Sigmoid colon (tissue), 7 donors: ENCODE data around the gene LIMA1. TPM values are rescaled to one million over a fixed set of nuclear protein-coding genes. Genes with fewer than 3 reads are reported as not detected.
"Not testable (repeated sequence)": the region's sequence is repeated elsewhere in the genome, so short reads cannot be mapped to it uniquely, and the experiment has no call there.

ENCODE experiments used
- DNase-seq: peaks from one replicate; pipeline ENCODE4 v3.0.0-alpha.2; 2019
- H3K27ac ChIP-seq, 4 donors: fragments of 200-600 bp; sonication (generic); one replicate each; pipeline ENCODE4 v1.5.1; 2016 to 2019; ENCODE audit warnings: mild to moderate bottlenecking in 1 of 4
- H3K27me3 ChIP-seq, 3 donors: fragments of 200-600 bp; sonication (generic); one replicate each; pipeline ENCODE4 v1.5.1; 2019; ENCODE audit warnings: mild to moderate bottlenecking in 1 of 3
- H3K36me3 ChIP-seq, 4 donors: fragments of 200-600 bp; sonication (generic); one replicate each; pipeline ENCODE4 v1.5.1; 2016 to 2019
- H3K4me1 ChIP-seq, 4 donors: fragments of 200-600 bp; sonication (generic); one replicate each; pipeline ENCODE4 v1.5.1; 2017 to 2019
- H3K4me3 ChIP-seq, 4 donors: fragments of 200-600 bp; sonication (generic); one replicate each; pipeline ENCODE4 v1.5.1; 2017 to 2019; ENCODE audit warnings: mild to moderate bottlenecking in 2 of 4, moderate library complexity in 1 of 4
- H3K9me3 ChIP-seq, 4 donors: fragments of 200-600 bp in 3 of 4; sonication (generic) in 3 of 4; one replicate each; pipeline versions ENCODE4 v1.5.1 to v1.6.1; 2013 to 2019
- CTCF ChIP-seq, 4 experiments: fragments of 450-650 bp in 3 of 4; fragments of 200-600 bp in 1 of 4; IDR thresholded peaks; one replicate each; pipeline ENCODE4 v1.5.1; 2016 to 2019; ENCODE audit warnings: antibody characterized with exemption in 4 of 4, mild to moderate bottlenecking in 3 of 4, moderate library complexity in 2 of 4
- EP300 ChIP-seq, 4 donors: sonication (generic); formaldehyde crosslinking; IDR thresholded peaks; one replicate each; pipeline ENCODE4 v1.6.1; 2017; ENCODE audit warnings: antibody characterized with exemption in 4 of 4
- POLR2A ChIP-seq, 2 donors: fragments of 450-650 bp; IDR thresholded peaks; one replicate each; pipeline ENCODE4 v1.6.1; 2016; ENCODE audit warnings: antibody characterized with exemption in 2 of 2, mild to moderate bottlenecking in 2 of 2, moderate library complexity in 2 of 2
- POLR2AphosphoS5 ChIP-seq, 4 donors: sonication (generic); formaldehyde crosslinking; IDR thresholded peaks; one replicate each; pipeline ENCODE4 v1.6.1; 2017; ENCODE audit warnings: antibody characterized with exemption in 4 of 4
- WGBS, 2 donors: extraction: QIAGEN DNeasy Blood & Tissue Kit; methylation state at CpG; one replicate each; pipeline ENCODE4 v1.1.7; 2013; 5-methylcytosine and 5-hydroxymethylcytosine counted together
- intact Hi-C: fragments of 100-400 bp; cut with DNase I; formaldehyde crosslinking; loops from one replicate; pipeline ENCODE4 v1.15.1; 2023
- polyA plus RNA-seq, 3 donors: library from polyadenylated mRNA; stranded (reverse); fragments of 200-250 nt; gene quantifications; one replicate each; pipeline ENCODE4 v1.2.3, GENCODE V29; 2013
- total RNA-seq, 4 donors: library from RNA; depleted of rRNA; stranded (reverse); fragments of >200 nt; gene quantifications; one replicate each; pipeline ENCODE4 v1.1.0, GENCODE V29; 2016
- donor health status: healthy with polysubstance abuse.
- donor health status: Bipolar disorder and iron deficiency.
- donor health status: healthy.

Gene LIMA1
- total and polyA plus RNA-seq, 7 donors, result 39.7 to 181 (median 108) TPM

GRCh38 chr12:50325890-50326391 lies 42.6 kb upstream of the LIMA1 start:
- Histone ChIP-seq H3K4me1 (peaks cover 0 to 6% (median 3%) of the 10 kb centered on the region in 4 donors), H3K27ac (no peak overlapping the region), H3K36me3 (no peaks in the 10 kb centered on the region), H3K4me3 (no peak overlapping the region), H3K9me3 (no peaks in the 10 kb centered on the region), H3K27me3 (no peaks in the 10 kb centered on the region)
- no peak for DNase-seq
- TF ChIP-seq POLR2A (IDR thresholded peaks at IDR 0.05) (no peak), POLR2AphosphoS5 (IDR thresholded peaks at IDR 0.05) (no peak)
- WGBS, 2 donors, result 52 to 71% methylated on average over 5 of the region's 5 CpGs
- intact Hi-C loops, result no loop called here

GRCh38 chr12:50324770-50325169 lies 41.5 kb upstream of the LIMA1 start:
- H3K27me3 ChIP-seq, H3K27ac ChIP-seq, H3K36me3 ChIP-seq, intact Hi-C loops, DNase-seq, H3K4me3 ChIP-seq, H3K9me3 ChIP-seq, H3K4me1 ChIP-seq: not testable (repeated sequence)
- WGBS, 2 donors, result 39 to 83% methylated on average over 4 of the region's 4 CpGs

- H3K27ac ChIP-seq, H3K4me3 ChIP-seq, H3K36me3 ChIP-seq, H3K27me3 ChIP-seq, DNase-seq, H3K9me3 ChIP-seq, intact Hi-C loops, H3K4me1 ChIP-seq: not testable (repeated sequence)
- 95 to 98% methylated on average over 7 of the region's 7 CpGs for WGBS, 2 donors
These were observed 40.8 kb upstream of the LIMA1 start for GRCh38 chr12:50324077-50324476.

GRCh38 chr12:50322206-50322605 lies 38.9 kb upstream of the LIMA1 start:
- Histone ChIP-seq H3K4me3 (no peak overlapping the region), H3K4me1 (peaks cover 0 to 6% (median 3%) of the 10 kb centered on the region in 4 donors), H3K27me3 (no peaks in the 10 kb centered on the region), H3K9me3 (no peaks in the 10 kb centered on the region), H3K36me3 (no peaks in the 10 kb centered on the region), H3K27ac (no peak overlapping the region)
- WGBS, 2 donors, result 63 to 92% methylated on average over 3 of the region's 3 CpGs
- DNase-seq, result no peak
- intact Hi-C loops, result no loop called here
- TF ChIP-seq EP300 (IDR thresholded peaks at IDR 0.05) (no peak), POLR2AphosphoS5 (IDR thresholded peaks at IDR 0.05) (no peak), CTCF (IDR thresholded peaks at IDR 0.05) (no peak), POLR2A (IDR thresholded peaks at IDR 0.05) (no peak)

GRCh38 chr12:50317203-50317602 lies 33.9 kb upstream of the LIMA1 start:
- Histone ChIP-seq H3K27me3 (no peaks in the 10 kb centered on the region), H3K9me3 (no peaks in the 10 kb centered on the region), H3K4me3 (no peak overlapping the region), H3K36me3 (no peaks in the 10 kb centered on the region), H3K4me1 (no peaks in the 10 kb centered on the region), H3K27ac (no peak overlapping the region)
- intact Hi-C loops, result loop anchor here (10.0 kb wide), 1 partner anchor 242 kb away; no protein-coding TSS in a partner anchor
- DNase-seq, result no peak
- 52 to 83% methylated on average over 1 of the region's 1 CpG for WGBS, 2 donors
- TF ChIP-seq CTCF (IDR thresholded peaks at IDR 0.05) (no peak), POLR2AphosphoS5 (IDR thresholded peaks at IDR 0.05) (no peak), EP300 (IDR thresholded peaks at IDR 0.05) (no peak), POLR2A (IDR thresholded peaks at IDR 0.05) (no peak)

- TF ChIP-seq POLR2A (IDR thresholded peaks at IDR 0.05), result no peak
- no peak for TF ChIP-seq EP300 (IDR thresholded peaks at IDR 0.05)
- TF ChIP-seq POLR2AphosphoS5 (IDR thresholded peaks at IDR 0.05), result no peak
- TF ChIP-seq CTCF (IDR thresholded peaks at IDR 0.05), result no peak
- H3K36me3 ChIP-seq, result no peaks in the 10 kb centered on the region
- H3K4me3 ChIP-seq, result no peak overlapping the region
- no peaks in the 10 kb centered on the region for H3K4me1 ChIP-seq
- H3K27me3 ChIP-seq, result no peaks in the 10 kb centered on the region
- no peak overlapping the region for H3K27ac ChIP-seq
- WGBS, 2 donors, result 89 to 94% methylated on average over 9 of the region's 9 CpGs
- intact Hi-C loops, result loop anchor here (10.0 kb wide), 1 partner anchor 241 kb away; no protein-coding TSS in a partner anchor
- H3K9me3 ChIP-seq, result no peaks in the 10 kb centered on the region
- no peak for DNase-seq
These were observed 32.5 kb upstream of the LIMA1 start for GRCh38 chr12:50315803-50316202.
